H9 (cell line): ENCODE measurements around the gene GARNL3. TPM values are rescaled to one million over a fixed set of nuclear protein-coding genes. Genes with fewer than 3 reads are reported as not detected.

ENCODE experiments used
- DNase-seq: peaks from one replicate; pipeline ENCODE4 v3.0.0-alpha.2; 2017
- H2AFZ ChIP-seq: one replicate; pipeline ENCODE4 v1.6.1; 2013; ENCODE audit warnings: mild to moderate bottlenecking, low read length, control low read depth, moderate library complexity
- H2AK5ac ChIP-seq: 2 replicates; pipeline ENCODE4 v1.6.1; 2013; ENCODE audit warnings: low read length, control low read depth, mixed read lengths; ENCODE audit not compliant: insufficient read length
- H2BK120ac ChIP-seq: one replicate; pipeline ENCODE4 v1.6.1; 2013; ENCODE audit warnings: low read depth, mild to moderate bottlenecking, low read length, control low read depth, inconsistent platforms; ENCODE audit not compliant: poor library complexity, severe bottlenecking
- H2BK12ac ChIP-seq: 2 replicates; pipeline ENCODE4 v1.6.1; 2013; ENCODE audit warnings: low read length, control low read depth, mixed read lengths, low read depth; ENCODE audit not compliant: insufficient read length
- H2BK15ac ChIP-seq: 2 replicates; pipeline ENCODE4 v1.6.1; 2013; ENCODE audit warnings: low read depth, low read length, control low read depth
- H2BK20ac ChIP-seq: one replicate; pipeline ENCODE4 v1.6.1; 2013; ENCODE audit warnings: low read depth, mild to moderate bottlenecking, low read length, control low read depth, inconsistent platforms; ENCODE audit not compliant: poor library complexity, severe bottlenecking
- H2BK5ac ChIP-seq: 2 replicates; pipeline ENCODE4 v1.6.1; 2013; ENCODE audit warnings: low read length, control low read depth, mixed read lengths; ENCODE audit not compliant: insufficient read length
- H3K14ac ChIP-seq: 2 replicates; pipeline ENCODE4 v1.6.1; 2013; ENCODE audit warnings: low read length, control low read depth; ENCODE audit not compliant: insufficient read depth
- H3K18ac ChIP-seq: 2 replicates; pipeline ENCODE4 v1.6.1; 2013; ENCODE audit warnings: low read depth, mild to moderate bottlenecking, mixed read lengths, low read length, control low read depth; ENCODE audit not compliant: insufficient read length
- H3K23ac ChIP-seq: 2 replicates; pipeline ENCODE4 v1.6.1; 2013; ENCODE audit warnings: low read length, control low read depth, mixed read lengths, low read depth; ENCODE audit not compliant: insufficient read length
- H3K23me2 ChIP-seq: 2 replicates; pipeline ENCODE4 v1.6.1; 2013; ENCODE audit warnings: low read depth, mild to moderate bottlenecking, mixed read lengths, low read length, control low read depth; ENCODE audit not compliant: insufficient read length, poor library complexity, severe bottlenecking
- H3K27ac ChIP-seq: 2 replicates; pipeline ENCODE4 v1.5.1; 2013; ENCODE audit warnings: low read length, control low read depth, mixed read lengths, low read depth; ENCODE audit not compliant: insufficient read length
- H3K27me3 ChIP-seq: 2 replicates; pipeline ENCODE4 v1.6.1; 2013; ENCODE audit warnings: low read length, control low read depth, inconsistent platforms; ENCODE audit not compliant: insufficient read depth
- H3K4ac ChIP-seq: 2 replicates; pipeline ENCODE4 v1.6.1; 2013; ENCODE audit warnings: low read depth, mild to moderate bottlenecking, control low read depth, inconsistent platforms, low read length, moderate library complexity
- H3K4me1 ChIP-seq: 2 replicates; pipeline ENCODE4 v1.6.1; 2013; ENCODE audit warnings: low read length, control low read depth, inconsistent platforms; ENCODE audit not compliant: insufficient read depth
- H3K4me2 ChIP-seq: 2 replicates; pipeline ENCODE4 v1.6.1; 2013; ENCODE audit warnings: low read length, control low read depth, mixed read lengths; ENCODE audit not compliant: insufficient read length, insufficient read depth
- H3K56ac ChIP-seq: 2 replicates; pipeline ENCODE4 v1.6.1; 2013; ENCODE audit warnings: low read depth, mild to moderate bottlenecking, mixed read lengths, low read length, control low read depth; ENCODE audit not compliant: insufficient read length
- H3K79me1 ChIP-seq: 2 replicates; pipeline ENCODE4 v1.6.1; 2013; ENCODE audit warnings: low read depth, mild to moderate bottlenecking, moderate library complexity, low read length, control low read depth, inconsistent platforms; ENCODE audit not compliant: insufficient read depth, poor library complexity, severe bottlenecking
- H3K79me2 ChIP-seq: 2 replicates; pipeline ENCODE4 v1.6.1; 2013; ENCODE audit warnings: low read length, control low read depth, inconsistent platforms; ENCODE audit not compliant: insufficient read depth
- H3K9ac ChIP-seq: 2 replicates; pipeline ENCODE4 v1.6.1; 2013; ENCODE audit warnings: low read length, control low read depth, mixed read lengths; ENCODE audit not compliant: insufficient read length; ENCODE audit errors: extremely low read depth
- H3K9me3 ChIP-seq: one replicate; pipeline ENCODE4 v1.6.1; 2013; ENCODE audit warnings: low read depth, low read length, inconsistent platforms; ENCODE audit not compliant: control insufficient read depth
- H3T11ph ChIP-seq: one replicate; pipeline ENCODE4 v1.6.1; 2013; ENCODE audit warnings: mild to moderate bottlenecking, low read length, control low read depth, inconsistent platforms
- H4K20me1 ChIP-seq: one replicate; pipeline ENCODE4 v1.6.1; 2013; ENCODE audit not compliant: control insufficient read depth, insufficient read length, insufficient read depth
- H4K5ac ChIP-seq: 2 replicates; pipeline ENCODE4 v1.6.1; 2013; ENCODE audit warnings: low read depth, mild to moderate bottlenecking, mixed read lengths, low read length, control low read depth; ENCODE audit not compliant: insufficient read length
- H4K8ac ChIP-seq: replicated peaks from 2 replicates; pipeline ENCODE4 v1.6.1; 2013; ENCODE audit warnings: low read length, control low read depth, mixed read lengths, low read depth; ENCODE audit not compliant: insufficient read length
- H4K91ac ChIP-seq: 2 replicates; pipeline ENCODE4 v1.6.1; 2013; ENCODE audit warnings: low read depth, mild to moderate bottlenecking, moderate library complexity, mixed read lengths, low read length, control low read depth; ENCODE audit not compliant: insufficient read length
- H3K27ac Mint-ChIP-seq, 3 experiments: 2 replicates in 2 of 3; 3 replicates in 1 of 3; pipeline ENCODE4 v1.8.0; 2020 to 2021; ENCODE audit warnings: mixed read lengths in 3 of 3, mild to moderate bottlenecking in 1 of 3, moderate library complexity in 1 of 3
- H3K27me3 Mint-ChIP-seq: 2 replicates; pipeline ENCODE4 v1.8.0; 2021; ENCODE audit warnings: low read depth, mild to moderate bottlenecking, moderate library complexity, mixed read lengths
- H3K36me3 Mint-ChIP-seq, 3 experiments: 2 replicates in 2 of 3; 3 replicates in 1 of 3; pipeline ENCODE4 v1.8.0; 2020 to 2021; ENCODE audit warnings: low read depth in 3 of 3, mixed read lengths in 3 of 3; ENCODE audit not compliant: insufficient read depth in 1 of 3
- H3K4me1 Mint-ChIP-seq, 2 experiments: 2 replicates each; pipeline ENCODE4 v1.8.0; 2020; ENCODE audit warnings: mixed read lengths in 2 of 2
- H3K4me3 Mint-ChIP-seq, 2 experiments: 2 replicates in 1 of 2; 3 replicates in 1 of 2; pipeline ENCODE4 v1.8.0; 2020 to 2021; ENCODE audit warnings: mild to moderate bottlenecking in 2 of 2, mixed read lengths in 2 of 2, moderate library complexity in 1 of 2
- H3K9me3 Mint-ChIP-seq, 2 experiments: 2 replicates in 1 of 2; 3 replicates in 1 of 2; pipeline ENCODE4 v1.8.0; 2020; ENCODE audit warnings: mild to moderate bottlenecking in 2 of 2, mixed read lengths in 2 of 2, moderate library complexity in 1 of 2
- whole genome bisulfite sequencing: extraction: QIAGEN DNeasy Blood & Tissue Kit; methylation state at CpG from one replicate; pipeline ENCODE4 v1.1.7; 2013; ENCODE audit warnings: missing lambda C conversion rate, low lambda C conversion rate, mixed read lengths; ENCODE audit not compliant: insufficient read length; ENCODE audit errors: extremely low coverage; 5-methylcytosine and 5-hydroxymethylcytosine counted together
- total RNA-seq: library from RNA; stranded (reverse); gene quantifications from 2 replicates; pipeline ENCODE4 v1.2.1, GENCODE V29; 2021
- TF ChIP-seq, protein P1 (sequence below): fragments of 200-600 bp; sonication (generic); conservative IDR thresholded peaks from 3 replicates; pipeline ENCODE4 v1.8.0; 2021; ENCODE audit warnings: antibody characterized with exemption, mild to moderate bottlenecking

GARNL3 gene
- total RNA-seq, 1 experiment from 2014 or later: 8.7 TPM

- Histone ChIP-seq H3K9ac (no peak overlapping the region), H3K23ac (no peak overlapping the region), H4K91ac (no peak overlapping the region), H4K8ac (no peak overlapping the region), H3K18ac (no peak overlapping the region), H3K4me1 (no peaks in the 10 kb centered on the region), H2BK12ac (no peak overlapping the region), H3K56ac (no peak overlapping the region), H3K79me2 (peaks cover 8% of the 10 kb centered on the region; the same call in 1 of the 2 replicates), H2BK20ac (no peak overlapping the region), H4K20me1 (no peaks in the 10 kb centered on the region), H3K79me1 (peaks cover 3% of the 10 kb centered on the region), H3K4me2 (no peak overlapping the region), H3T11ph (no peak overlapping the region), H2AK5ac (no peak overlapping the region), H3K23me2 (peaks cover 7% of the 10 kb centered on the region), H4K5ac (no peak overlapping the region), H3K27me3 (no peaks in the 10 kb centered on the region), H2BK15ac (no peak overlapping the region), H2BK120ac (no peak overlapping the region), H3K27ac (no peak overlapping the region), H3K4ac (no peak overlapping the region), H3K14ac (no peak overlapping the region), H2AFZ (no peak overlapping the region), H3K9me3 (no peaks in the 10 kb centered on the region), H2BK5ac (no peak overlapping the region)
- no peaks in the 10 kb centered on the region for H3K27me3 Mint-ChIP-seq
- H3K4me3 Mint-ChIP-seq: no peak overlapping the region
- peaks cover 17 to 51% (median 43%) of the 10 kb centered on the region in 3 experiments; a peak in 6 of 7 replicates for H3K36me3 Mint-ChIP-seq
- no peak for DNase-seq
- TF ChIP-seq, protein P1, sequence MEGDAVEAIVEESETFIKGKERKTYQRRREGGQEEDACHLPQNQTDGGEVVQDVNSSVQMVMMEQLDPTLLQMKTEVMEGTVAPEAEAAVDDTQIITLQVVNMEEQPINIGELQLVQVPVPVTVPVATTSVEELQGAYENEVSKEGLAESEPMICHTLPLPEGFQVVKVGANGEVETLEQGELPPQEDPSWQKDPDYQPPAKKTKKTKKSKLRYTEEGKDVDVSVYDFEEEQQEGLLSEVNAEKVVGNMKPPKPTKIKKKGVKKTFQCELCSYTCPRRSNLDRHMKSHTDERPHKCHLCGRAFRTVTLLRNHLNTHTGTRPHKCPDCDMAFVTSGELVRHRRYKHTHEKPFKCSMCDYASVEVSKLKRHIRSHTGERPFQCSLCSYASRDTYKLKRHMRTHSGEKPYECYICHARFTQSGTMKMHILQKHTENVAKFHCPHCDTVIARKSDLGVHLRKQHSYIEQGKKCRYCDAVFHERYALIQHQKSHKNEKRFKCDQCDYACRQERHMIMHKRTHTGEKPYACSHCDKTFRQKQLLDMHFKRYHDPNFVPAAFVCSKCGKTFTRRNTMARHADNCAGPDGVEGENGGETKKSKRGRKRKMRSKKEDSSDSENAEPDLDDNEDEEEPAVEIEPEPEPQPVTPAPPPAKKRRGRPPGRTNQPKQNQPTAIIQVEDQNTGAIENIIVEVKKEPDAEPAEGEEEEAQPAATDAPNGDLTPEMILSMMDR: no peak
- H3K4me1 Mint-ChIP-seq: peaks cover 7 to 10% of the 10 kb centered on the region in 2 experiments
- no peaks in the 10 kb centered on the region for H3K9me3 Mint-ChIP-seq
- H3K27ac Mint-ChIP-seq: no peak overlapping the region
- WGBS: no CpG with 5 or more reads among the region's 3 CpGs
Measured at GRCh38 chr9:127428348-127428747, 163.8 kb downstream of the GARNL3 start.
